Measurements from ENCODE around the gene PAX9.
"Not testable (repeated sequence)": the region's sequence is repeated elsewhere in the genome, so short reads cannot be mapped to it uniquely, and the experiment has no call there.

Gene PAX9

GRCh38 chr14:36676236-36676635 is 14.6 kb downstream of the PAX9 start:
- no peak for DNase-seq

GRCh38 chr14:36682338-36682737 is 20.7 kb downstream of the PAX9 start:
- no peak for DNase-seq

GRCh38 chr14:36683083-36683724 is 21.5 kb downstream of the PAX9 start:
- no peak for DNase-seq

GRCh38 chr14:36684946-36685345 is 23.3 kb downstream of the PAX9 start:
- DNase-seq, result no peak

- DNase-seq, result no peak
These were observed 28.8 kb downstream of the PAX9 start for GRCh38 chr14:36690311-36691040.

GRCh38 chr14:36699420-36699819 is 37.8 kb downstream of the PAX9 start:
- DNase-seq, result not testable (repeated sequence)

- no peak for DNase-seq
These were observed 39.0 kb downstream of the PAX9 start for GRCh38 chr14:36700651-36701050.

GRCh38 chr14:36701132-36701531 is 39.5 kb downstream of the PAX9 start:
- DNase-seq, result no peak

- DNase-seq, result no peak
These were observed 40.8 kb downstream of the PAX9 start for GRCh38 chr14:36702474-36702873.

- no peak for DNase-seq
These were observed 45.9 kb downstream of the PAX9 start for GRCh38 chr14:36707570-36707969.

GRCh38 chr14:36713960-36714703 is 52.5 kb downstream of the PAX9 start:
- DNase-seq, result no peak

- DNase-seq, result no peak
These were observed 55.0 kb downstream of the PAX9 start for GRCh38 chr14:36716614-36717184.

GRCh38 chr14:36717363-36717762 is 55.7 kb downstream of the PAX9 start:
- DNase-seq, result no peak

GRCh38 chr14:36718216-36718615 is 56.6 kb downstream of the PAX9 start:
- DNase-seq, result no peak

- DNase-seq, result no peak
These were observed 58.2 kb downstream of the PAX9 start for GRCh38 chr14:36719823-36720222.

- no peak for DNase-seq
These were observed 59.0 kb downstream of the PAX9 start for GRCh38 chr14:36720657-36721056.

GRCh38 chr14:36721877-36722276 is 60.2 kb downstream of the PAX9 start:
- no peak for DNase-seq

GRCh38 chr14:36723530-36723929 is 61.9 kb downstream of the PAX9 start:
- DNase-seq, result peak; percentile 69

- DNase-seq, result no peak
These were observed 62.5 kb downstream of the PAX9 start for GRCh38 chr14:36724162-36724561.

- no peak for DNase-seq
These were observed 64.5 kb downstream of the PAX9 start for GRCh38 chr14:36726128-36726527.
